PFSK-1 (cell line): ENCODE results near the gene PRDM11.

Source experiments
- POLR2AphosphoS5 ChIP-seq: IDR thresholded peaks from 2 replicates; pipeline ENCODE4 v1.6.1; 2012; ENCODE audit warnings: low read depth, mild to moderate bottlenecking, control low read depth, low read length, moderate library complexity
- REST ChIP-seq, 2 experiments: IDR thresholded peaks; 2 replicates each; pipeline versions ENCODE4 v1.6.1 to v1.8.0; 2011 to 2012; ENCODE audit warnings: low read depth in 2 of 2, low read length in 2 of 2, control low read depth in 1 of 2, inconsistent platforms in 1 of 2, mild to moderate bottlenecking in 1 of 2, moderate library complexity in 1 of 2; ENCODE audit not compliant: insufficient read depth in 1 of 2
- TAF1 ChIP-seq: IDR thresholded peaks from 2 replicates; pipeline ENCODE4 v1.6.1; 2012; ENCODE audit warnings: low read length, control low read depth, borderline replicate concordance; ENCODE audit not compliant: insufficient read depth

- TF ChIP-seq REST (IDR thresholded peaks at IDR 0.05; ENCODE audit: insufficient read depth in 1 of 2, low read depth in 2 of 2, low read length in 2 of 2) (no peak), POLR2AphosphoS5 (no peak), TAF1 (no peak)
Observed at GRCh38 chr11:45226901-45227300, 80.5 kb downstream of the PRDM11 start.
